PC-9 (cell line): ENCODE results near the gene LRRC61.

Experiments used
- CTCF ChIP-seq: fragments of 200-600 bp; sonication (generic); conservative IDR thresholded peaks from 2 replicates; pipeline ENCODE4 v1.6.1; 2017; ENCODE audit warnings: mixed run types, antibody characterized with exemption, mild to moderate bottlenecking, moderate library complexity
- EZH2 ChIP-seq: fragments of 200-600 bp; sonication (generic); IDR thresholded peaks from 2 replicates; pipeline ENCODE4 v1.8.0; 2017; ENCODE audit warnings: antibody characterized with exemption, low read depth

- TF ChIP-seq CTCF = no peak
- TF ChIP-seq EZH2 = no peak
These were observed 50.9 kb downstream of the LRRC61 start for GRCh38 chr7:150374026-150374425.
